Uterus (tissue), 4 donors: ENCODE data around the gene RPL22. TPM values are rescaled to one million over a fixed set of nuclear protein-coding genes. Genes with fewer than 3 reads are reported as not detected.
A peak's percentile ranks its signal among the peaks of the same experiment; 100 is the strongest.

Experiments
- DNase-seq, 2 donors: peaks; one replicate each; pipeline ENCODE4 v3.0.0-alpha.2; 2019 to 2020
- H3K27ac ChIP-seq, 2 donors: fragments of 200-600 bp; sonication (generic); 1 replicate in 1 of 2; 2 replicates in 1 of 2; pipeline ENCODE4 v1.5.1; 2016 to 2018
- H3K27me3 ChIP-seq, 2 donors: fragments of 200-600 bp; sonication (generic); one replicate each; pipeline ENCODE4 v1.5.1; 2018 to 2019; ENCODE audit warnings: control low read depth in 1 of 2
- H3K36me3 ChIP-seq, 2 donors: fragments of 200-600 bp; sonication (generic); one replicate each; pipeline ENCODE4 v1.5.1; 2019; ENCODE audit warnings: control low read depth in 1 of 2
- H3K4me1 ChIP-seq, 2 donors: fragments of 200-600 bp; sonication (generic); one replicate each; pipeline ENCODE4 v1.5.1; 2018 to 2019; ENCODE audit warnings: control low read depth in 1 of 2
- H3K4me3 ChIP-seq, 2 donors: fragments of 200-600 bp; sonication (generic); 1 replicate in 1 of 2; 2 replicates in 1 of 2; pipeline ENCODE4 v1.5.1; 2018 to 2019; ENCODE audit warnings: mild to moderate bottlenecking in 1 of 2
- H3K9me3 ChIP-seq, 2 donors: fragments of 200-600 bp; sonication (generic); one replicate each; pipeline ENCODE4 v1.5.1; 2019; ENCODE audit warnings: control low read depth in 1 of 2
- POLR2A ChIP-seq, 2 donors: fragments of 450-650 bp; IDR thresholded peaks; one replicate each; pipeline ENCODE4 v1.6.1; 2016; ENCODE audit warnings: antibody characterized with exemption in 2 of 2, mild to moderate bottlenecking in 1 of 2, moderate library complexity in 1 of 2
- intact Hi-C: fragments of 100-400 bp; cut with DNase I; formaldehyde crosslinking; loops from one replicate; pipeline ENCODE4 v1.15.1; 2023; ENCODE audit warnings: low total_unique reads
- total RNA-seq, 4 donors: library from RNA; depleted of rRNA in 3 of 4; stranded (reverse); fragments of >200 nt in 3 of 4; gene quantifications; one replicate each; pipeline versions ENCODE4 v1.1.0 to v1.2.4, GENCODE V29; 2014 to 2023
- TF ChIP-seq, protein P1 (sequence below), 4 experiments: fragments of 200-600 bp in 2 of 4; fragments of 450-650 bp in 2 of 4; sonication (generic) in 2 of 4; IDR thresholded peaks; one replicate each; pipeline ENCODE4 v1.5.1; 2016 to 2019; ENCODE audit warnings: antibody characterized with exemption in 4 of 4, mild to moderate bottlenecking in 2 of 4, moderate library complexity in 1 of 4
- donor health status: DM: yes; HTN: yes; CAD: no.

The RPL22 gene
- total RNA-seq, 4 donors from 2014 or later: 140 to 543 (median 252) TPM

DNA sequence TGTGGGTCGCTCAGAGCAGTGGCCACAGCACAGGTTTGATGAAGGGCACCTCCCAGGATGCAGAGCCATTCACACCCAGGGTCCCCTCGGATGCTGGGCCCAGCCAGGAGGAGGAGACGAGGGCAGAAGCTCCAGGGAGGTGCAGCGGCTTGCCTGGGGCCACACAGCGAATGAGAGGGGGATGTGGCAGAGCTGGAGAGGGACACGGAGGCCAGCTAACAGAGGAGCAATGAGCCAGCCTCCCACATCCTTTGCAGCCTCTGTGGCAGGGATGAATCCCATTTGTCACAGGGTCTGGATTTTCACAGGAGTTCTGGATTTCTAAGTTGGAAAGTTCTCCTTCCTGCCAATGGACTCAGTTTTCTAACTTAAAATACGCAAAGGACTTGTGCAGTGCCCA is 55.2 kb downstream of the RPL22 start:
- H3K4me3 ChIP-seq: no peak overlapping the region
- no peak for DNase-seq
- H3K36me3 ChIP-seq: no peaks in the 10 kb centered on the region
- no peak overlapping the region for H3K27ac ChIP-seq
- intact Hi-C loops: no loop called here
- H3K4me1 ChIP-seq: no peaks in the 10 kb centered on the region
- TF ChIP-seq POLR2A (IDR thresholded peaks at IDR 0.05): no peak
- TF ChIP-seq, protein P1, sequence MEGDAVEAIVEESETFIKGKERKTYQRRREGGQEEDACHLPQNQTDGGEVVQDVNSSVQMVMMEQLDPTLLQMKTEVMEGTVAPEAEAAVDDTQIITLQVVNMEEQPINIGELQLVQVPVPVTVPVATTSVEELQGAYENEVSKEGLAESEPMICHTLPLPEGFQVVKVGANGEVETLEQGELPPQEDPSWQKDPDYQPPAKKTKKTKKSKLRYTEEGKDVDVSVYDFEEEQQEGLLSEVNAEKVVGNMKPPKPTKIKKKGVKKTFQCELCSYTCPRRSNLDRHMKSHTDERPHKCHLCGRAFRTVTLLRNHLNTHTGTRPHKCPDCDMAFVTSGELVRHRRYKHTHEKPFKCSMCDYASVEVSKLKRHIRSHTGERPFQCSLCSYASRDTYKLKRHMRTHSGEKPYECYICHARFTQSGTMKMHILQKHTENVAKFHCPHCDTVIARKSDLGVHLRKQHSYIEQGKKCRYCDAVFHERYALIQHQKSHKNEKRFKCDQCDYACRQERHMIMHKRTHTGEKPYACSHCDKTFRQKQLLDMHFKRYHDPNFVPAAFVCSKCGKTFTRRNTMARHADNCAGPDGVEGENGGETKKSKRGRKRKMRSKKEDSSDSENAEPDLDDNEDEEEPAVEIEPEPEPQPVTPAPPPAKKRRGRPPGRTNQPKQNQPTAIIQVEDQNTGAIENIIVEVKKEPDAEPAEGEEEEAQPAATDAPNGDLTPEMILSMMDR (IDR thresholded peaks at IDR 0.05): no peak
- no peaks in the 10 kb centered on the region for H3K9me3 ChIP-seq
- no peaks in the 10 kb centered on the region for H3K27me3 ChIP-seq

DNA sequence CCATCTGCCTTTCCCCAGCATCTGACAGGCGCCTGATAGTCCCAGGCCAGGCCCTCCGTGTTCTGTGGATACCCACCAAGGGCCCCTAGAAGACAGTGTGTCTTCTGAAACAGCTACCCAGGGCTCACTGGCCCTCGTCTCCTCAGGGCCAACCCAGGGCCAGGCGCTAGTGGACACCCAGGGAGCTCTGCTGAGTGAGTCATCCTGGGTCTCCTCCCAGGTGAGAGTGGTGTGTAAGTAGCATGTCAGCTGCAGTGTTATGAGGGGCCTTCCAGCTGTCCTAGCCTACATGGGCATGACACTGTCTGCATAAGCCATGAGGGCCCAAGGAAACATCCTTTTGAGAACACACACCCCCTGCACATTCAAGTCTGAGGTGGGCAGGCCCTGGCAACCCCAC is 56.0 kb downstream of the RPL22 start:
- H3K4me3 ChIP-seq: no peak overlapping the region
- intact Hi-C loops: no loop called here

DNA sequence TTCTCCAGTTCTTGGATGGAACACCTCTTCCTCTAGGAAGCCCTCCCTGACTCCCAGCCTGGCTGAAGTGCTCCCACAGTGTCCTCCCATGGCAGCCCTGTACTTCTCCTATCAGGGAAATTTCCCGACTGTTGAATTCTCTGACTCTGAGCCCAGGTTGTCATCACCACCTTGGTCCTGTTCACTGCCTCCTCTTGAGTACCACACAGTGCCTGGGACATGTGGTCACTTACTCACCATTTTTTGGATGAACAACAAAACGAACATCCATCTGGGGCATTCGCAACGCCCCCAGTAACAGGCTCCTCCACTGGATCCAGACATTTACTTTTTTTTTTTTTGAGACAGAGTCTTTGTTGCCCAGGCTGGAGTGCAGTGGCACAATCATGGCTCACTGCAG is 56.7 kb downstream of the RPL22 start:
- Histone ChIP-seq H3K4me3 (no peak overlapping the region), H3K9me3 (no peaks in the 10 kb centered on the region), H3K27me3 (no peaks in the 10 kb centered on the region), H3K36me3 (no peaks in the 10 kb centered on the region), H3K4me1 (no peaks in the 10 kb centered on the region), H3K27ac (no peak overlapping the region)
- TF ChIP-seq POLR2A (IDR thresholded peaks at IDR 0.05): no peak
- TF ChIP-seq, protein P1 (IDR thresholded peaks at IDR 0.05): no peak
- DNase-seq: no peak
- intact Hi-C loops: no loop called here

More for the DNA sequence above, 56.0 kb downstream of the RPL22 start:
- no peaks in the 10 kb centered on the region for H3K4me1 ChIP-seq
- H3K36me3 ChIP-seq: no peaks in the 10 kb centered on the region
- H3K27me3 ChIP-seq: no peaks in the 10 kb centered on the region
- no peak for DNase-seq
- no peak overlapping the region for H3K27ac ChIP-seq
- no peaks in the 10 kb centered on the region for H3K9me3 ChIP-seq
- TF ChIP-seq, protein P1 (IDR thresholded peaks at IDR 0.05): no peak

DNA sequence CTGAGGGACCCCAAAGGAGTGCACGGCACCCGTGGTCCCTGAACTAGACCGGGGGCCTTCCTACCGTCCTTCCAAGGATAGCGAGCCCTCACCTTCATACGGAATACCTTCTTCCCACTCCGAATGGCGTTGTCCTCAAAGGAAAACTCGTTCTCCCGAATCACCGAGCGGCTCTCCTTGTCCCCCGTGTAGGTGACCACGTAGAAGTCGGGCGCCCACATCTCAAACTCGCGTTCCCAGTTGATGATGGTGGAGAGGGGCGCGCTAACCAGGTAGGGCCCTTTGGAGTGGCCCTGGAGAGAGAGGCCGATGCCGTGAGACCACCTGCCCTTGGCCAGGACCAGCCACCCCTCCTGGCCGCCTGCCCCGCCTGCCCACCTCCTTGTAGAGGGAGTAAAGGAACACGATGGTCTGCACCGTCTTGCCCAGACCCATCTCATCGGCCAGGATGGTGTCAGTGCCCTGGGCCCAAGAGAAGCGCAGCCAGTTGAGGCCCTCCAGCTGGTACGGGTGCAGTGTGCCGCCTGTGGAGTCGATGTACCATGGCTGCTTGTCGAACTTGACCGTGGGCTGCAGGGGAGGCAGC is 57.3 kb downstream of the RPL22 start:
- Histone ChIP-seq H3K4me1 (no peaks in the 10 kb centered on the region), H3K4me3 (no peak overlapping the region), H3K36me3 (no peaks in the 10 kb centered on the region), H3K9me3 (no peaks in the 10 kb centered on the region), H3K27me3 (no peaks in the 10 kb centered on the region), H3K27ac (no peak overlapping the region)
- TF ChIP-seq POLR2A (IDR thresholded peaks at IDR 0.05): no peak
- TF ChIP-seq, protein P1 (IDR thresholded peaks at IDR 0.05): no peak
- intact Hi-C loops: no loop called here
- no peak for DNase-seq

DNA sequence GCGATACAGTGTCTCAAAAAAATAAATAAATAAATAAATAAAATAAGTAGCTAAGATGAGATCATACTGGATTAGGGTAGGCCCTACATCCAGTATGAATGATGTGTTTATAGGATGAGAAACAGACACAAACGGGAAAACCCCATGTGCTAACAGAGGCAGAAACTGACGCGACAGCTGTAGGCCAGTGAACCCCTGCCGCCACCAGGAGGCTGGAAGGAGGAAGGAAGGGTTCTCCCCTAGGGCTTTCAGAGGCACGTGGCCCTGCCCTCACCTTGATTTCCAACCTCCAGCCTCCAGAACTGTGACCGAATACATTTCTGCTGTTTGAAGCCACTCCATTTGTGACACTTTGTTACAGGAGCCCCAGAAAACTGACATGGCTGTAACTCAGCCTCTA is 57.8 kb downstream of the RPL22 start:
- no peak for TF ChIP-seq POLR2A (IDR thresholded peaks at IDR 0.05)
- TF ChIP-seq, protein P1 (IDR thresholded peaks at IDR 0.05): peak in 1 of 4 experiments; percentile 5
- no peak for DNase-seq
- intact Hi-C loops: no loop called here
- Histone ChIP-seq H3K36me3 (no peaks in the 10 kb centered on the region), H3K4me1 (no peaks in the 10 kb centered on the region), H3K4me3 (no peak overlapping the region), H3K27me3 (no peaks in the 10 kb centered on the region), H3K9me3 (no peaks in the 10 kb centered on the region), H3K27ac (no peak overlapping the region)
